Right ventricle myocardium inferior (tissue), 1 donor: ENCODE measurements around the gene C1orf141. TPM values are rescaled to one million over a fixed set of nuclear protein-coding genes. Genes with fewer than 3 reads are reported as not detected.
"Not testable (repeated sequence)": the region's sequence is repeated elsewhere in the genome, so short reads cannot be mapped to it uniquely, and the experiment has no call there.

Source experiments
- ATAC-seq: fragments of 200-7000 bp; cut with Tn5 transposase; one replicate; pipeline ENCODE4 v1.9.1; 2020; ENCODE audit warnings: mild to moderate bottlenecking, moderate library complexity
- DNase-seq: peaks from one replicate; pipeline ENCODE4 v3.0.0; 2021; ENCODE audit errors: missing footprints
- intact Hi-C: fragments of 100-400 bp; cut with DNase I; formaldehyde crosslinking; loops from one replicate; pipeline ENCODE4 v1.11.0; 2022
- total RNA-seq: library from RNA; stranded (reverse); fragmentation: NEBNext Ultra II Directional; extraction: Animal tissue kit (Norgen Biotek cat#: 25700); gene quantifications from one replicate; pipeline ENCODE4 v1.2.1, GENCODE V29; 2021
- donor health status: DM: no; HTN: yes; CAD: no; lungs with severe emphysema.

C1orf141 gene
- total RNA-seq, 1 donor from 2014 or later = not detected

GRCh38 chr1:67146539-67146938 is 11.8 kb upstream of the C1orf141 start:
- intact Hi-C loops = loop anchor here (5.0 kb wide), 2 partner anchors 94 to 379 kb away; partner anchors contain the start of gene SLC35D1
- ATAC-seq = no peak
- no peak for DNase-seq

- no peak for ATAC-seq
Measured at GRCh38 chr1:67146101-67146500, 11.3 kb upstream of the C1orf141 start.

DNA sequence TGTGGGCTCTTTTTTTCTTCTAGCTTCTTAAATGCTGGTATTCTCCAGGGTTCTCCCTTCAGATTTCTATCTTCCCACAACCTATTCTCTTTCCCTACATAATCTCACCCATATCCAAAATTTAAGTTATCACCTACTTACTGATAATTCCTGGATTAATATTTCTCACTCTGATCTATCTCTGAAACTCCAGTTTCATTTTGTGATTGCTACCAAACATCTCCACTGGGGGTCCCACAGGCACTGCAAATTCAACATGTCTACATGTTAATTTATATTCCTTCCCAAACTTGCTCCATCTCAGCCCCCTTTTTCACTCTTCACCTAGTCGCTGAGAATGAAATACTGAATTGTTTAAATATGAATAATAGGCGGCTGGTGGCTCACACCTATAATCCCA is 9.9 kb upstream of the C1orf141 start:
- DNase-seq = no peak

More at GRCh38 chr1:67146101-67146500, 11.3 kb upstream of the C1orf141 start:
- DNase-seq = no peak
- intact Hi-C loops = loop anchor here (5.0 kb wide), 2 partner anchors 94 to 379 kb away; partner anchors contain the start of gene SLC35D1

DNA sequence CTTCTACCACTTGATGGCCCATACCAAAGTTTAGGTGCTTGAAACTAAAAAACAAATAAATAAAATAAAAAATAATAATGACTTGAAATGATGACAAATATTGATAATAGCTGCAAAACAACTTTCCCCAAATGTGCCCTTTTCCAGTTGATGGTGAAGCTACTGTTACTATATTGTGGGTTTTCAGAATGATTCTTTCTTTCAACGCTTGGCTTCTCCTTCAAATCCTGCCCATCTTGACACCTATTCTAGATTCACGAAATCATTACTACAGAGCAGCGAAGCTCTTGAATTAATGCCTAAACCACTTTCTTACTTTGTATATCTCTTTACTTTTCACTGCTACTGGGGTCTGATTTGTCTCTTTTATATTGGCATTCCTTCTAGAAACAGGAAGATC is 9.2 kb upstream of the C1orf141 start:
- intact Hi-C loops = no loop called here
- DNase-seq (no peak), ATAC-seq (no peak)

More for the DNA sequence above, 9.9 kb upstream of the C1orf141 start:
- ATAC-seq = no peak
- intact Hi-C loops = loop anchor here (5.0 kb wide), 2 partner anchors 92 to 377 kb away; partner anchors contain the start of gene SLC35D1

DNA sequence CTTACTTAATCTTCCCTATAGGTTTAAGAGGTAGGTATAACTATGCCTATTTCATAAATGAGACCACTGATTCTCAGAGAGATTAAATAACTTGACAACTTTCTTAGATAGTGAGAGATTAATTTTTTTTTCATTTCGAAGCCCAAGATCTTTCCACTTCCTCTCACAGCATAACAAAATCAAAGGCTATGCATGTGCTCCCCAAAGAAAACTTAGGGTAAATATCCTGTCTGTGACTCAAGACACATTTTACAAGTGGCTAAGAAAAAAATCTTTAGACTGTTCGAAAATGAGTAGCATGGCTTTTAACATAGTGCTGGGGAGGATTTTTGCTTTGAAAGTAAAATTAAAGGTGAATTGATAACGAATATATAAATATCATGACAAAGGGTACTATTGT is 8.2 kb upstream of the C1orf141 start:
- ATAC-seq (no peak), DNase-seq (no peak)
- intact Hi-C loops = no loop called here

DNA sequence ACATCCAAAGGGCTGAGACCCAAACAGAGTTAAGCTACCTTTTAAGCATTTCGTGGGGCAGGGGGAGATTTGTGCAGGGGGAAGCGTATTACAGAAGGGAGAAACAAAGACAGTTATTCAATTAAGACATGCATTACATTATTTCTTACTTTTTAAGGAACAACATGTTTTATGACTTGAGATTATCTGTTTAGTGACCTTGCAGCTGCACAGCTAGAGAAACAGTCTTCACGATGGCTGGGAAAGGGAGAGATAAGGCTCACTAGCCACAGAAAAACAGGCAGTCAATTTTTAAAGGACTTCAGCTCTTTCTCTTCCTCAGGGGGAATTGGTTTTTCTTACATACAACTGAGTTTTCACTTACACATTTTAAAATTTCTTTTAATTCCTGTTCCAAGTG is 7.1 kb upstream of the C1orf141 start:
- DNase-seq, ATAC-seq, intact Hi-C loops: not testable (repeated sequence)

DNA sequence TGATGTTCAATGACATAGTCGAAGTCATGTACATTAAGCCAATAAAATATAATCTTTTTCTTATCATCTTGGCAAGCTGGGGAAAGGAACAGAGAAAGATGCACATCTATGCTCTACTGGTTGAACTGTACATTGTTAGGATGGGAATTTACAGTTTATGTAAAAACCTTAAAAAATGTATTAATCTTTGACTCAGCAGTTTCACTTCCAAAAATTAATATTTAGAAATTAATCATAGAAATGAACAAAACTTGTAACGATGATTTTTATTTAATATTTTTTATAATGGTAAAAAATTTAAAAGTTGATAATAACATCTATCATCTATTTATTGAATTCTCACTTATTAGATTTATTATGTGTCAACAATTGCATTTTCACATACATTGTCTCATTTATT is 5.7 kb upstream of the C1orf141 start:
- ATAC-seq (no peak), DNase-seq (no peak)
- intact Hi-C loops = no loop called here

GRCh38 chr1:67138813-67139499 is 4.2 kb upstream of the C1orf141 start:
- no peak for ATAC-seq
- intact Hi-C loops = no loop called here
- DNase-seq = no peak

- ATAC-seq (no peak), DNase-seq (no peak)
- intact Hi-C loops = no loop called here
Measured at GRCh38 chr1:67137307-67137753, 2.6 kb upstream of the C1orf141 start.

DNA sequence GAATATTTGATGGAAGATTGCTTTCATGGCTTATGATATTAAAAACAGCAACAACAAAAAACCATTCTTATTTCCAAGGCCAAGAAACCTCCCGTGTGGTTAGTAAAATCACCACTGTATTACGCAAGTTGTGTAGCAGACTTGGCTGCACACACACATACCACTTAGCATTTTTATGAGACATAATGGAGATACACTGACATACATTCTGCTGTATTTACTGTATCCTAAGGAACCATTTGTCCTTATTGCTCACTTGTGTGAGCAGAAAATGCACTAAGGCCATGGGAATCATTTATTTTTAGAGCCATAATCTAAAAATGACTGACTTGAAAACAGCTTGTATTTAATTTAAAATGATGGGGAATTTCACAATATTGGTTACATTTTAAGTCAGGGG is 584 bp upstream of the C1orf141 start:
- intact Hi-C loops = no loop called here
- peak; percentile 61 for ATAC-seq

DNA sequence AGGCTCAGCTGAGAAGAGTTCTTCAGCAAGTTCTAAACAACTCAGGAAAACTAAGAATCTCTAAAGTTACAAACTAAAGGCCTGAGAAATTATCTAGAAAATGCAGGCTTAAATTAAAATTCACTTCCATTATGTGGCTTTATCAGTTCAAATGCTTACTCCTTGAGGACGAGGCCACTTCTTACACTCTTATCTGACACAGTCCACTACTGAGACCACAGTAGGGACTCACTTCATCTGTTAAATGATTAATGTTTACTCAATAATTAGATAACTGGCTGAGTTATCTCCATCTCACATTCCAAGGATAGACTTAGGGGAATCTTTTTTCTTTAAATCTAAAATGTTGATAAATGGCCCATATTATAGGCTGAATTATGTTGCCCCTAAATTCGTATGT is 1.6 kb downstream of the C1orf141 start:
- no peak for ATAC-seq
- intact Hi-C loops = no loop called here

More for the DNA sequence above, 584 bp upstream of the C1orf141 start:
- no peak for DNase-seq

DNA sequence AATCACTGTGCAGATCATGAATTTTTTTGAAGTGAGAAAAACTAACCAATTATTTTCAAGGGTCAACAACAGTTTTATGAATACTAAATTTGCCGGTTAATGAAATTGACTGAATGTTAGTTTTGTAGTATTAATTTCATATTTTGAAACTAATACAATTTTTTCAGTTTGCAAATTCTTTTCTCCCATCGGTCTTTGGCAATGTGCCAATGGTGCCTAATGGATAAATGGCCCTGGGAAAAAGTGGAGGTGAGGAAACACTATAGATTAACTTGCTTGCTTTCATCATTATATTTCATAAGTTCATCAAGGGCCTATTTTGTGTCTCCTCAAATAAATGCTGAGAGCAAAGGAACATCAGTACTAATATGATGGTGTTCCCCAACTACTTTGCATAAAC is 4.1 kb downstream of the C1orf141 start:
- intact Hi-C loops = no loop called here
- ATAC-seq = no peak

More for the DNA sequence above, 1.6 kb downstream of the C1orf141 start:
- DNase-seq = no peak

GRCh38 chr1:67126974-67127373 is 7.8 kb downstream of the C1orf141 start:
- intact Hi-C loops = no loop called here
- no peak for DNase-seq
- no peak for ATAC-seq

More for the DNA sequence above, 4.1 kb downstream of the C1orf141 start:
- no peak for DNase-seq

DNA sequence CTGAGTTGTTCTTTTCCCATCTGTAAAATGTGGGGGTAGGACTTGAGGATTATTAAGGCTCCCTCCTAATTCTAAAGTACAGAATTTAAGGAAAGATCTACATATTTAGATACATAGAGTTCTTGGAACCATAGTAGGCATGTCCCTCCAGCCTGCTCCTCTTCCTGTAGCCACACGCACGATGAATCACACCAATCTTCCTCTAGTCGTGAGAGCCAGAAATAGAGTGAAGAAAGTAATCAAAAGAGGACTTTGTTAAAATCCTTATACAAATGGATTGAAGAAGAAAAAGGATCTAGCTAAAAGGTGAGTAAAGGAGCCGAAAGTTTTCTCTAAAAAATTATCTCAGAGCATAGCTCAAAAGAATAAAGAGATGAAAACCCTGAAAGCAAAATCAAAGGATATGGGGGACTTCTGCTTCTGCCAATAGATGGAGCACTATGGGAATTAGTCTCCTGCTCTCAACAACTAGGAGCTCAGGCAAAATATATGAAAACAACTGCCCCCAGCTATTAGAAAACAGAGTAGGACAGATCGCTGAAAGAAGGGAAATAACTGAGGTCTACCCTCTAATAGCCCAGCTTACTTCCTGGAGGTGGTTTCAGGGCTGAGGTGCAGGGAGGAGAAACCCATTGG is 8.5 kb downstream of the C1orf141 start:
- no peak for ATAC-seq
- DNase-seq = no peak
- intact Hi-C loops = no loop called here

DNA sequence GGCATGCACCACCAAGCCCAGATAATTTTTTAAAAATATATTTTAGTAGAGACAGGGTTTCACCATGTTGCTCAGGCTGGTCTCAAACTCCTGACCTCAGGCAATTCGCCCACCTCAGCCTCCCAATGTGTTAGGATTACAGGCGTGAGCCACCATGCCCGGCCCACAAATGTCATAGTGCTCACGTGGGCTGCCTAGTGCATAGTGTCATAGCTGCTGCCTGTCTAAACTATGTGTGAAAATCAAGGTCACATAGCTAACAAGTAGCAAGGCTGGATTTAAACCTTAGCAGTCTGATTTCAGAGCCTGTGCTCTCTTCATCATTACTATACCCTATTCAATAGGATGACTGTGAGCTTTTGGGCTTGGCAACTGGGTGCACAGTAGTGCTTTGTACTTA is 10.3 kb downstream of the C1orf141 start:
- ATAC-seq (no peak), DNase-seq (no peak)
- intact Hi-C loops = no loop called here

DNA sequence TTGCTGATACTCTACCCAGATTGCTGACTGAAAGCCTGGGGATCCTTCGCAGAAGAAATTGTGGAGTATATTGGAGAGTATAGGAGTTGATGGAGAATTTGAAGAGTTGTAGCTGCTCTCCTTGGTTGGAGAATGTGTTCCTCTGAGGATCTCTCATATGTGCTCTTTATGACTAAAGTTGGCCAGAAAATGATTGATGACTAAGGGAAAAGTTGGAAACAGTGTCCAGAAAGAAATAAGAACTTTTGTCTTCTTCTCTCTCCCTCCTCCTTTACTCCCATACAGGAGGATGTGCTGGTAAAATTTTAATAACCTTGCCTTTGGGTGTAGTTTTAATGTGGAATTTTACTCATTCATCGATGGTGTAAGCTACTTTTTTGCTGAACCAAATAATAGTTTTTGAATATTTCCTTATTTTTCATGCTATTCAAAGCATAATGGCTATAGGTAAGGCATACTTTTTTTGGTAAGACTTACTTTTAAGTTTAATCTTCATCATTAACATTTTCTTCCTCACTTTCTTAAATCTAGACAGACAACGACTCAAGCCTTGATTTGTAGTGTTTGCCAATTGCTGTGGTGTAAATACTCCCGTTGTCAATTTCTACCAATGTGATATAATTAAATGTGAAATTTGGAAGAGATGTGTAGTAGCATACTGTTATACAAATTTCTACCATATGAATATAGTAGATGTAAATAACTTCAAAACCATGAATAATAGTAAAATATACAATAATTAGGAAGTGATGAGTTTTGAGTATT is 13.7 kb downstream of the C1orf141 start:
- no peak for DNase-seq
- ATAC-seq = no peak
- intact Hi-C loops = no loop called here

- intact Hi-C loops = no loop called here
- DNase-seq (no peak), ATAC-seq (no peak)
Measured at GRCh38 chr1:67118646-67119045, 16.1 kb downstream of the C1orf141 start.

DNA sequence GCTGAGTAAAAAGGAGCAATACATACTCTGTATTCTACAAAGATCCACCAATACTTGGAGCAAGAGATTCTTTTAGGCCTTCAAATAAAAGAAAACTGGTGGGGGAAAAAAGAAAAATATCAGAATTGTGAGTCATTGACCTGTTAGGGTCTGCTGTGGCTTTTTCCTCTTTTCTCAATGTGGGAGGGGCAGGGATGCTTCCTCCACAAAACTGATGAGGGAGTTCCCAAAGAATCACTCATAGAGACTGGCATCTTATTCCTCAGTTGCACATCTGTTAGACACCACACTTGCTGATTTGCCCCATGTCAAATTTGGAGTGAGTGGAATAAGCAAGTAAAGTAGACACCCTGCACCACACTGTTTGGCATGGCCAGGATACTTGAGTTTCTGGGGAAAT is 16.6 kb downstream of the C1orf141 start:
- DNase-seq (no peak), ATAC-seq (no peak)
- intact Hi-C loops = no loop called here

DNA sequence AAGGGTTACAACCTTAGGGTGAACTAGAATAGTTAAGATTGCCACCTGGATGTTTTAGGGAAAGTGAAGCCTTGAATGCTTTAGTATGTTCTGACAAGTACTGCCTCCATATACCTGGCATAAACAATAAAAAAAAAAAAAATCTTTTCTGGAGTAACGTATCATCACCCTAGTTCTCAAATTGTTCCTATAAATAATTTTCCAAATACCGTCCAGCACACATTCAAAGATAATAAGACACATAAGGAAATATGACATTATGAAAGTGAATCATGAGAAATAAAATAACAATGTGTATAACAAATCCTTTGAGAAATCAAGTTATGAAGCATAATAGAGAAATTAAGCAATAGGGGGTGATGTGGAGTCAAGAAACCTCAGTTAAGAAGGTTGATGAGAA is 20.6 kb downstream of the C1orf141 start:
- intact Hi-C loops = no loop called here
- DNase-seq (no peak), ATAC-seq (no peak)

DNA sequence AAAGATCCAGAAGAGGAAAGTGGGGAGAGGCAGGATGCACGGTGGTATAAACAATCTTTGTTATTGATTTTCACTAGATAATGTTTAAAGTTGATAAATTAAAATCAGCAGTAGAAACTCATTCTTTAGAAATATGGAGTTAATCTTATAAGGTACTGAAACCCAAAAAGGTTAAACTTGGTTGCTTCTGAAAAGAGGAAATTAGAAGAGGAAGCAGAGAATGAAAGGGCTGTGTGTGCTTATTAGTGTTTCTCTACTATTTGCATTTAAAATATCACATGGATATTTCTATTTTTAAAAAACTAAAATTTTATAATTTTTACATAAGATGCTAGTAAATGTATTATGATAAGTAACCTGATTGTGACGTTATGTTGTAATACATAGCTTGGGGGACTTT is 24.4 kb downstream of the C1orf141 start:
- ATAC-seq (no peak), DNase-seq (no peak)
- intact Hi-C loops = no loop called here
